ENCODE data around the gene CUEDC2.

Gene CUEDC2

DNA sequence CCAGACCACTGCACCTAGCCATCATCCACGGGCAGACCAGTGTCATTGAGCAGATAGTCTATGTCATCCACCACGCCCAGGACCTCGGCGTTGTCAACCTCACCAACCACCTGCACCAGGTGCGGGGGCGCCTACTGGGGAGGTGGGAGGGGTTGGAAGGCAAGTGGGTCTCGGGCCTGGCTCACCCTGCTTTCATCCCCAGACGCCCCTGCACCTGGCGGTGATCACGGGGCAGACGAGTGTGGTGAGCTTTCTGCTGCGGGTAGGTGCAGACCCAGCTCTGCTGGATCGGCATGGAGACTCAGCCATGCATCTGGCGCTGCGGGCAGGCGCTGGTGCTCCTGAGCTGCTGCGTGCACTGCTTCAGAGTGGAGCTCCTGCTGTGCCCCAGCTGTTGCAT, 32.3 kb downstream of the CUEDC2 start (continued):
- TF ChIP-seq ZBTB8A (tag by site-specific recombination; IDR thresholded peaks at IDR 0.05) (no peak), ZNF624 (tag by site-specific recombination; IDR thresholded peaks at IDR 0.05) (no peak)

DNA sequence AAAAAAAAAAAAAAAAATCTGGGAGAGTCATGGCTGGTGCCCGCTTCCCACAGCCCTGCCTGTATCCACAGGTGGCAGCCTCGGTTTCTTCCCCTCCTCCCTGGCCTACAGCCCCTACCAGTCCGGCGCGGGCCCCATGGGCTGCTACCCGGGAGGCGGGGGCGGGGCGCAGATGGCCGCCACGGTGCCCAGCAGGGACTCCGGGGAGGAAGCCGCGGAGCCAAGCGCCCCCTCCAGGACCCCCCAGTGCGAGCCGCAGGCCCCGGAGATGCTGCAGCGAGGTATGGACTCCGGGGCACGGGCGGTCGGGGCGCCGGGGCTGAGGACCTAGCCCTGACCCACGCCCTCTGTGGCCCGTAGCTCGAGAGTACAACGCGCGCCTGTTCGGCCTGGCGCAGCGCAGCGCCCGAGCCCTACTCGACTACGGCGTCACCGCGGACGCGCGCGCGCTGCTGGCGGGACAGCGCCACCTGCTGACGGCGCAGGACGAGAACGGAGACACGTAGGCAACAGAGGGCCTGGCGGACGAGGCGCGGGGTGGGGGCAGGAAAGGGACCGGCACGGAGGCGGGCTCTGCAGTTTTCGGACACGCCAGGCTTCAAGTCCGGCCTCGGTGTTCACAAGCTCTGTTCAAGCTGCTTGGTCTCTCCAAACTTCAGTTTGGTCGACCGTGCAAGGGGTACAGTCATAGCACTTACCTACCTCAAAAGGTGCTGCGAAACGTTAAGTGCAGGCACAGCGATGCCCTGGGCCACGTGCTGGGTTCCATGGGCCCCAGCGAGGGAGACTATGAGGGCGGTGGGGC, 33.0 kb downstream of the CUEDC2 start:
- Histone ChIP-seq H3K36me3 (ENCODE audit: control insufficient read depth in 2 of 2, insufficient read depth in 1 of 2, low read length in 2 of 2) (peaks cover 0 to 24% of the 10 kb centered on the region in 2 experiments; a peak in 1 of 3 replicates), H3K4me1 (ENCODE audit: control insufficient read depth, insufficient read depth, low read length) (peaks cover 5% of the 10 kb centered on the region; the same call in 1 of the 2 replicates), H3K9me3 (ENCODE audit: control insufficient read depth, insufficient read depth, low read depth, low read length) (no peaks in the 10 kb centered on the region), H3K27ac (ENCODE audit: extremely low read depth, low read depth, low read length) (peak overlapping the region; percentile 74; the same call in 1 of the 2 replicates), H3K4me3 (ENCODE audit: low read depth, low read length) (peak overlapping the region; percentile 57)
- CTCF ChIA-PET = interaction anchor here (0.5 to 5.7 kb wide), 40 partner anchors 8 to 709 kb away, joined by 3 to 60 read pairs (median 4); partner anchors contain the start of genes C10orf95, FBXL15, GBF1 and NPM3
- POLR2A ChIA-PET = interaction anchor here (0.7 to 1.1 kb wide), 5 partner anchors 11 to 455 kb away, joined by 3 to 5 read pairs (median 5); partner anchors contain the start of genes CUEDC2 and FBXL15
- TF ChIP-seq ZNF324 (tag by site-specific recombination; IDR thresholded peaks at IDR 0.05) (peak; percentile 92), ZNF311 (tag by site-specific recombination; IDR thresholded peaks at IDR 0.05; ENCODE audit: borderline replicate concordance) (no peak), MYNN (tag by site-specific recombination; IDR thresholded peaks at IDR 0.05; ENCODE audit: borderline replicate concordance) (no peak), ZNF133 (tag by site-specific recombination; IDR thresholded peaks at IDR 0.05) (no peak), ZNF10 (tag by site-specific recombination; IDR thresholded peaks at IDR 0.05) (0 out of 2 replicates have a peak, but pooled peaks have one; percentile 24), ZNF24 (tag by site-specific recombination; IDR thresholded peaks at IDR 0.05) (peak; percentile 66; the same call in 1 of the 2 replicates), ZSCAN16 (tag by site-specific recombination; IDR thresholded peaks at IDR 0.05) (no peak), ZNF843 (tag by site-specific recombination; IDR thresholded peaks at IDR 0.05) (peak; percentile 74), YY1 (tag by site-specific recombination; IDR thresholded peaks at IDR 0.05) (peak; percentile 83), ZNF404 (tag by site-specific recombination; IDR thresholded peaks at IDR 0.05) (no peak), ZNF202 (tag by site-specific recombination; IDR thresholded peaks at IDR 0.05; ENCODE audit: borderline replicate concordance) (no peak), ZNF473 (tag by site-specific recombination; IDR thresholded peaks at IDR 0.05) (no peak), ZNF654 (tag by site-specific recombination; IDR thresholded peaks at IDR 0.05; ENCODE audit: low read depth) (peak; percentile 53), ZXDB (tag by site-specific recombination; IDR thresholded peaks at IDR 0.05) (peak; percentile 89), ZNF544 (tag by site-specific recombination; IDR thresholded peaks at IDR 0.05) (no peak), ZBTB17 (tag by site-specific recombination; IDR thresholded peaks at IDR 0.05) (peak; percentile 96), ZNF791 (tag by site-specific recombination; IDR thresholded peaks at IDR 0.05) (no peak), ZNF558 (tag by site-specific recombination; IDR thresholded peaks at IDR 0.05) (no peak), ZNF623 (tag by site-specific recombination; IDR thresholded peaks at IDR 0.05) (no peak), ZNF223 (tag by site-specific recombination; IDR thresholded peaks at IDR 0.05) (no peak), ZNF266 (tag by site-specific recombination; IDR thresholded peaks at IDR 0.05; ENCODE audit: low read depth) (no peak), ZNF768 (tag by site-specific recombination; IDR thresholded peaks at IDR 0.05) (no peak), ZNF37A (tag by site-specific recombination; IDR thresholded peaks at IDR 0.05) (no peak)
- TF ChIP-seq, protein P1, sequence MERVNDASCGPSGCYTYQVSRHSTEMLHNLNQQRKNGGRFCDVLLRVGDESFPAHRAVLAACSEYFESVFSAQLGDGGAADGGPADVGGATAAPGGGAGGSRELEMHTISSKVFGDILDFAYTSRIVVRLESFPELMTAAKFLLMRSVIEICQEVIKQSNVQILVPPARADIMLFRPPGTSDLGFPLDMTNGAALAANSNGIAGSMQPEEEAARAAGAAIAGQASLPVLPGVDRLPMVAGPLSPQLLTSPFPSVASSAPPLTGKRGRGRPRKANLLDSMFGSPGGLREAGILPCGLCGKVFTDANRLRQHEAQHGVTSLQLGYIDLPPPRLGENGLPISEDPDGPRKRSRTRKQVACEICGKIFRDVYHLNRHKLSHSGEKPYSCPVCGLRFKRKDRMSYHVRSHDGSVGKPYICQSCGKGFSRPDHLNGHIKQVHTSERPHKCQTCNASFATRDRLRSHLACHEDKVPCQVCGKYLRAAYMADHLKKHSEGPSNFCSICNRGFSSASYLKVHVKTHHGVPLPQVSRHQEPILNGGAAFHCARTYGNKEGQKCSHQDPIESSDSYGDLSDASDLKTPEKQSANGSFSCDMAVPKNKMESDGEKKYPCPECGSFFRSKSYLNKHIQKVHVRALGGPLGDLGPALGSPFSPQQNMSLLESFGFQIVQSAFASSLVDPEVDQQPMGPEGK (tag by site-specific recombination; IDR thresholded peaks at IDR 0.05) = peak; percentile 96
- TF ChIP-seq, protein P2, sequence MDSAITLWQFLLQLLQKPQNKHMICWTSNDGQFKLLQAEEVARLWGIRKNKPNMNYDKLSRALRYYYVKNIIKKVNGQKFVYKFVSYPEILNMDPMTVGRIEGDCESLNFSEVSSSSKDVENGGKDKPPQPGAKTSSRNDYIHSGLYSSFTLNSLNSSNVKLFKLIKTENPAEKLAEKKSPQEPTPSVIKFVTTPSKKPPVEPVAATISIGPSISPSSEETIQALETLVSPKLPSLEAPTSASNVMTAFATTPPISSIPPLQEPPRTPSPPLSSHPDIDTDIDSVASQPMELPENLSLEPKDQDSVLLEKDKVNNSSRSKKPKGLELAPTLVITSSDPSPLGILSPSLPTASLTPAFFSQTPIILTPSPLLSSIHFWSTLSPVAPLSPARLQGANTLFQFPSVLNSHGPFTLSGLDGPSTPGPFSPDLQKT (IDR thresholded peaks at IDR 0.05; ENCODE audit: borderline replicate concordance, low read depth, low read length) = no peak
- TF ChIP-seq, protein P3, sequence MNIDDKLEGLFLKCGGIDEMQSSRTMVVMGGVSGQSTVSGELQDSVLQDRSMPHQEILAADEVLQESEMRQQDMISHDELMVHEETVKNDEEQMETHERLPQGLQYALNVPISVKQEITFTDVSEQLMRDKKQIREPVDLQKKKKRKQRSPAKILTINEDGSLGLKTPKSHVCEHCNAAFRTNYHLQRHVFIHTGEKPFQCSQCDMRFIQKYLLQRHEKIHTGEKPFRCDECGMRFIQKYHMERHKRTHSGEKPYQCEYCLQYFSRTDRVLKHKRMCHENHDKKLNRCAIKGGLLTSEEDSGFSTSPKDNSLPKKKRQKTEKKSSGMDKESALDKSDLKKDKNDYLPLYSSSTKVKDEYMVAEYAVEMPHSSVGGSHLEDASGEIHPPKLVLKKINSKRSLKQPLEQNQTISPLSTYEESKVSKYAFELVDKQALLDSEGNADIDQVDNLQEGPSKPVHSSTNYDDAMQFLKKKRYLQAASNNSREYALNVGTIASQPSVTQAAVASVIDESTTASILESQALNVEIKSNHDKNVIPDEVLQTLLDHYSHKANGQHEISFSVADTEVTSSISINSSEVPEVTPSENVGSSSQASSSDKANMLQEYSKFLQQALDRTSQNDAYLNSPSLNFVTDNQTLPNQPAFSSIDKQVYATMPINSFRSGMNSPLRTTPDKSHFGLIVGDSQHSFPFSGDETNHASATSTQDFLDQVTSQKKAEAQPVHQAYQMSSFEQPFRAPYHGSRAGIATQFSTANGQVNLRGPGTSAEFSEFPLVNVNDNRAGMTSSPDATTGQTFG (tag by site-specific recombination; IDR thresholded peaks at IDR 0.05; ENCODE audit: borderline replicate concordance) = no peak
- TF ChIP-seq, protein P4, sequence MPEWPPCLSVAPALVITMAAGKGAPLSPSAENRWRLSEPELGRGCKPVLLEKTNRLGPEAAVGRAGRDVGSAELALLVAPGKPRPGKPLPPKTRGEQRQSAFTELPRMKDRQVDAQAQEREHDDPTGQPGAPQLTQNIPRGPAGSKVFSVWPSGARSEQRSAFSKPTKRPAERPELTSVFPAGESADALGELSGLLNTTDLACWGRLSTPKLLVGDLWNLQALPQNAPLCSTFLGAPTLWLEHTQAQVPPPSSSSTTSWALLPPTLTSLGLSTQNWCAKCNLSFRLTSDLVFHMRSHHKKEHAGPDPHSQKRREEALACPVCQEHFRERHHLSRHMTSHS (tag by site-specific recombination; IDR thresholded peaks at IDR 0.05) = no peak
- TF ChIP-seq, protein P5, sequence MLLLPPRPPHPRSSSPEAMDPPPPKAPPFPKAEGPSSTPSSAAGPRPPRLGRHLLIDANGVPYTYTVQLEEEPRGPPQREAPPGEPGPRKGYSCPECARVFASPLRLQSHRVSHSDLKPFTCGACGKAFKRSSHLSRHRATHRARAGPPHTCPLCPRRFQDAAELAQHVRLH (tag by site-specific recombination; IDR thresholded peaks at IDR 0.05) = peak; percentile 74; the same call in 1 of the 2 replicates
